Caco-2 (cell line): ENCODE measurements around the gene FCHSD2. TPM values are rescaled to one million over a fixed set of nuclear protein-coding genes. Genes with fewer than 3 reads are reported as not detected.

Source experiments
- BruUV-seq: library from RNA; stranded (reverse); fragments of 400-500 nt; replicated peaks from 2 replicates; lab custom pipeline; 2021; lab: Mats Ljungman, UMichigan
- CTCF ChIA-PET: fragments of 300-600 bp; sonication (Branson Sonifier 250); formaldehyde crosslinking; loops from one replicate; lab custom pipeline; 2022; ENCODE audit warnings: antibody characterized with exemption; lab: Charles Lee
- POLR2A ChIA-PET: fragments of 300-600 bp; sonication (Branson Sonifier 250); formaldehyde crosslinking; loops from one replicate; lab custom pipeline; 2022; ENCODE audit warnings: antibody characterized with exemption; lab: Charles Lee
- DNase-seq, 2 experiments: peaks; one replicate each; pipeline versions ENCODE4 v3.0.0 to v3.0.0-alpha.2; 2020 to 2022
- H3K27me3 ChIP-seq: replicated peaks from 2 replicates; pipeline ENCODE4 v1.6.0; 2011; ENCODE audit warnings: low read length; ENCODE audit not compliant: control insufficient read depth, insufficient read depth
- H3K36me3 ChIP-seq: 2 replicates; pipeline ENCODE4 v1.5.1; 2011; ENCODE audit warnings: low read length; ENCODE audit not compliant: control insufficient read depth, insufficient read depth
- H3K4me1 ChIP-seq: fragments of 250-450 bp; sonication (Bioruptor Pico); 2 replicates; pipeline ENCODE4 v1.5.1; 2020; ENCODE audit warnings: mild to moderate bottlenecking
- H3K4me3 ChIP-seq: 2 replicates; pipeline ENCODE4 v1.5.1; 2011; ENCODE audit warnings: low read depth, mild to moderate bottlenecking, control low read depth, low read length
- H3K9me3 ChIP-seq: fragments of 250-450 bp; sonication (Bioruptor Pico); 2 replicates; pipeline ENCODE4 v1.5.1; 2020; ENCODE audit warnings: mild to moderate bottlenecking, moderate library complexity
- H3K27ac Mint-ChIP-seq: one replicate; pipeline ENCODE4 v1.8.0; 2022; ENCODE audit warnings: mixed read lengths; ENCODE audit not compliant: unreplicated experiment
- H3K27me3 Mint-ChIP-seq: one replicate; pipeline ENCODE4 v1.8.0; 2022; ENCODE audit warnings: mixed read lengths; ENCODE audit not compliant: insufficient read depth, unreplicated experiment
- H3K36me3 Mint-ChIP-seq: one replicate; pipeline ENCODE4 v1.8.0; 2022; ENCODE audit warnings: mild to moderate bottlenecking, mixed read lengths; ENCODE audit not compliant: insufficient read depth, unreplicated experiment
- H3K4me1 Mint-ChIP-seq: one replicate; pipeline ENCODE4 v1.8.0; 2022; ENCODE audit warnings: low read depth, mixed read lengths; ENCODE audit not compliant: unreplicated experiment
- H3K4me3 Mint-ChIP-seq: one replicate; pipeline ENCODE4 v1.8.0; 2022; ENCODE audit warnings: mild to moderate bottlenecking, moderate library complexity, mixed read lengths; ENCODE audit not compliant: unreplicated experiment
- H3K9me3 Mint-ChIP-seq: one replicate; pipeline ENCODE4 v1.8.0; 2022; ENCODE audit warnings: mixed read lengths; ENCODE audit not compliant: unreplicated experiment
- intact Hi-C: fragments of 100-400 bp; cut with micrococcal nuclease; formaldehyde crosslinking; loops from one replicate; pipeline ENCODE4 v1.10.0; 2022; ENCODE audit not compliant: unreplicated experiment
- total RNA-seq: library from RNA; stranded (reverse); gene quantifications from 2 replicates; pipeline ENCODE4 v1.2.3, GENCODE V29; 2022
- TF ChIP-seq, protein P1 (sequence below), 2 experiments: fragments of 200-600 bp in 1 of 2; IDR thresholded peaks; 1 replicate in 1 of 2; 2 replicates in 1 of 2; pipeline versions ENCODE4 v1.5.1 to v1.8.0; 2011 to 2022; ENCODE audit warnings: antibody characterized with exemption in 1 of 2, control low read depth in 1 of 2, inconsistent platforms in 1 of 2, low read depth in 1 of 2, low read length in 1 of 2, mild to moderate bottlenecking in 1 of 2, moderate library complexity in 1 of 2; ENCODE audit not compliant: insufficient read depth in 1 of 2, severe bottlenecking in 1 of 2, unreplicated experiment in 1 of 2

FCHSD2 gene
- total RNA-seq, 1 experiment from 2014 or later = 32.7 TPM

DNA sequence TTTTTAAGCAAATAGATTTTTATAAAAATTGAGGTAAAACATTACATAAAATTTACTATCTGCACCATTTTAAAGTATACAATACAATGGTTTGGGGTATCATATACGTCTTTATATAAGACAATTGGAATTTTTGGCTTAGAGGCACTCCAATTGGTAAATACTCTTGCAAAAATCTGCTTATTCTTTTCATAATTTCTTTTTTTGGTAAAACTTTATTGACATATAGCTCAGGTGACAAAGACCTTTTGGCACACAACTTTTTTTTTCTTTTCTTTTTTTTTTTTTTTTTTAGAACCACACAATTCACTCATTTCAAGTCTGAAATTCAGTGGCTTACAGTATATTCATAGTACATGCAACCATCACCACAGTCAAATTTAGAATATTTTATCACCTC, 270.1 kb downstream of the FCHSD2 start:
- Mint-ChIP-seq H3K9me3 (no peaks in the 10 kb centered on the region), H3K36me3 (no peaks in the 10 kb centered on the region), H3K27me3 (no peaks in the 10 kb centered on the region), H3K4me1 (no peaks in the 10 kb centered on the region), H3K4me3 (no peak overlapping the region), H3K27ac (no peak overlapping the region)
- Histone ChIP-seq H3K4me1 (no peaks in the 10 kb centered on the region), H3K27me3 (no peaks in the 10 kb centered on the region), H3K36me3 (peaks cover 2% of the 10 kb centered on the region), H3K4me3 (no peak overlapping the region), H3K9me3 (no peaks in the 10 kb centered on the region)
- TF ChIP-seq, protein P1, sequence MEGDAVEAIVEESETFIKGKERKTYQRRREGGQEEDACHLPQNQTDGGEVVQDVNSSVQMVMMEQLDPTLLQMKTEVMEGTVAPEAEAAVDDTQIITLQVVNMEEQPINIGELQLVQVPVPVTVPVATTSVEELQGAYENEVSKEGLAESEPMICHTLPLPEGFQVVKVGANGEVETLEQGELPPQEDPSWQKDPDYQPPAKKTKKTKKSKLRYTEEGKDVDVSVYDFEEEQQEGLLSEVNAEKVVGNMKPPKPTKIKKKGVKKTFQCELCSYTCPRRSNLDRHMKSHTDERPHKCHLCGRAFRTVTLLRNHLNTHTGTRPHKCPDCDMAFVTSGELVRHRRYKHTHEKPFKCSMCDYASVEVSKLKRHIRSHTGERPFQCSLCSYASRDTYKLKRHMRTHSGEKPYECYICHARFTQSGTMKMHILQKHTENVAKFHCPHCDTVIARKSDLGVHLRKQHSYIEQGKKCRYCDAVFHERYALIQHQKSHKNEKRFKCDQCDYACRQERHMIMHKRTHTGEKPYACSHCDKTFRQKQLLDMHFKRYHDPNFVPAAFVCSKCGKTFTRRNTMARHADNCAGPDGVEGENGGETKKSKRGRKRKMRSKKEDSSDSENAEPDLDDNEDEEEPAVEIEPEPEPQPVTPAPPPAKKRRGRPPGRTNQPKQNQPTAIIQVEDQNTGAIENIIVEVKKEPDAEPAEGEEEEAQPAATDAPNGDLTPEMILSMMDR (IDR thresholded peaks at IDR 0.05; ENCODE audit: insufficient read depth in 1 of 2, low read depth in 1 of 2, low read length in 1 of 2, severe bottlenecking in 1 of 2, unreplicated experiment in 1 of 2) = no peak
- no TSS peak for BruUV-seq
- no peak for DNase-seq
- ChIA-PET POLR2A (interaction anchor here (0.7 kb wide), 1 partner anchor 277 kb away, joined by 5 read pairs; no protein-coding TSS in a partner anchor), CTCF (interaction anchor here (0.6 kb wide), 1 partner anchor 19 kb away, joined by 3 read pairs; no protein-coding TSS in a partner anchor)
- intact Hi-C loops = no loop called here

DNA sequence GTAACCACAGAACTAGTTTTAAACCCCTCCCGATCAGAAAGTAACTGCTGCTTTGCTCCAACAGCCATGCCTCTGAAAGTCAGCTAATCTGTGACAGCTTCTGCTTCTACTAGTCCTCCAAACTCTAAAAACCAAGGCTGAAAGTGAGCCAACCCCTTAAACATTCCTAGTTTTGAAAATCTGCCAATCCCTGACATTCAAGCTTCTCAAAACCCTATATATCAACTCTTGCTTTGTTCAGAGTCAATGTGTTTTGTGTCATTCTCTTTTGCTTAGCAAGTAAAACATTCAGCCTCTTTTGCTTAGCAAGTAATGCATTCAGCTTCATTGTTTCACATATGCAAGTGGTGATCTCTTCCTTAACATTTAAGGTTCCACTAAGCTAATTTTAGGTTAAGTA, 271.0 kb downstream of the FCHSD2 start:
- DNase-seq = no peak
- Mint-ChIP-seq H3K27me3 (no peaks in the 10 kb centered on the region), H3K4me3 (no peak overlapping the region), H3K9me3 (no peaks in the 10 kb centered on the region), H3K4me1 (no peaks in the 10 kb centered on the region), H3K36me3 (no peaks in the 10 kb centered on the region), H3K27ac (no peak overlapping the region)
- no TSS peak for BruUV-seq
- H3K9me3 ChIP-seq = no peaks in the 10 kb centered on the region
- TF ChIP-seq, protein P1 (IDR thresholded peaks at IDR 0.05; ENCODE audit: insufficient read depth in 1 of 2, low read depth in 1 of 2, low read length in 1 of 2, severe bottlenecking in 1 of 2, unreplicated experiment in 1 of 2) = no peak
- intact Hi-C loops = no loop called here
- H3K4me1 ChIP-seq = no peaks in the 10 kb centered on the region
- H3K27me3 ChIP-seq = no peaks in the 10 kb centered on the region
- ChIA-PET CTCF (interaction anchor here (0.7 kb wide), 1 partner anchor 40 kb away, joined by 3 read pairs; no protein-coding TSS in a partner anchor), POLR2A (no interaction called here)
- peaks cover 2% of the 10 kb centered on the region for H3K36me3 ChIP-seq
- no peak overlapping the region for H3K4me3 ChIP-seq

DNA sequence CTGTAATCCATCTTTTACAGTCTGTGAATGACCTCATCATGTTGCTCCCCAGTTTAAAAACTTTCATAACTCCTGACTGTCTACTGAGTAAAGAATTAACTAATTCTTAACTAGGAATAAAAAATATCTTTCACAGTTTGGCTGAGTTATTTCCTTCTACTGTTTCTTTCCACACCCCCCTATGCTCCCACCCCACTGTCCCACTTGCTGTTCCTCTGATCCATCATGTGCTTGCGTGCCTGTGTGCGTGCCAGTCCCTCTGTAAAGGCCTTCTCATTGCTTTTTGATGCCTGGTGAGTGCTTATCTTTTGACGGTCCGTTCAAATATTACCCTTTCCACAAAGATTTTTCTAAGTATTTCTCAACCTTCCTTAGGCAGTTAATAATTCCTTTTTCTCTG, 272.3 kb downstream of the FCHSD2 start:
- ChIA-PET POLR2A (no interaction called here), CTCF (no interaction called here)
- Mint-ChIP-seq H3K4me3 (no peak overlapping the region), H3K9me3 (no peaks in the 10 kb centered on the region), H3K27ac (no peak overlapping the region), H3K36me3 (no peaks in the 10 kb centered on the region), H3K4me1 (no peaks in the 10 kb centered on the region), H3K27me3 (no peaks in the 10 kb centered on the region)
- Histone ChIP-seq H3K4me1 (no peaks in the 10 kb centered on the region), H3K4me3 (no peak overlapping the region), H3K36me3 (peaks cover 1% of the 10 kb centered on the region; the same call in 1 of the 2 replicates), H3K9me3 (no peaks in the 10 kb centered on the region), H3K27me3 (no peaks in the 10 kb centered on the region)
- intact Hi-C loops = no loop called here
- TF ChIP-seq, protein P1 (IDR thresholded peaks at IDR 0.05; ENCODE audit: insufficient read depth in 1 of 2, low read depth in 1 of 2, low read length in 1 of 2, severe bottlenecking in 1 of 2, unreplicated experiment in 1 of 2) = no peak
- DNase-seq = no peak
- no TSS peak for BruUV-seq
